Measurements from ENCODE around the gene KLF9. TPM values are rescaled to one million over a fixed set of nuclear protein-coding genes. Genes with fewer than 3 reads are reported as not detected.

KLF9 gene
- total and polyA plus RNA-seq, 12 donors: 27.3 to 67.4 (median 39.7) TPM

DNA sequence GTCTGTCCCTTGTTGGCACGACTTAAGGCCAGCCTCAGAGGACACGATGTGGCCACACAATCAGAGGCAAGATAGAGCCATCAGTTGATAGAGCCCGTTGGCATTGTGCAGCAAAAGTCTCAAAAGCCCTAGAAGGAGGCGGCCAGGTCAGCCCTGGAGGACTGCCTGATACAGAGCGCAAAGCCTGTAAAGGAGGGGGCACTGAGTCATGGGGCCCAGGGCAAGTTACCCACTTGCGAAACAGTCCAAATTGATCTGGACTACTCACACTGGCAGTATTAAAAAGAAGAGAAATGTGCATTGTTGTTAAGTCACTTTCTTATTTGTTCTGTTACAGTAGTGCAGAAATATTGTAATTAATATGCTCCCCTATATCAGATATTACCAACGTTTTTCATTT is 51.5 kb downstream of the KLF9 start:
- Histone ChIP-seq H3K27me3 (no peaks in the 10 kb centered on the region), H3K27ac (no peak overlapping the region), H3K36me3 (peaks cover 0 to 11% (median 0%) of the 10 kb centered on the region in 9 donors), H3K4me3 (no peak overlapping the region), H3K9me3 (no peaks in the 10 kb centered on the region), H3K4me1 (no peaks in the 10 kb centered on the region)
- DNase-seq (no peak), ATAC-seq (peak in 1 of 8 donors; percentile 25)
- 85 to 88% methylated on average over 7 of the region's 7 CpGs for WGBS, 2 donors
- intact Hi-C loops (cut with DNase I): loop anchor here in 1 of 10 donors (5.0 kb wide), 1 partner anchor 39 kb away; no protein-coding TSS in a partner anchor
- no peak for TF ChIP-seq CTCF (IDR thresholded peaks at IDR 0.05)

GRCh38 chr9:70355801-70356200 is 58.7 kb downstream of the KLF9 start:
- ATAC-seq (peak in 7 of 8 donors; percentile 69 to 89 (median 81)), DNase-seq (no peak)
- WGBS, 2 donors: 44 to 63% methylated on average over 3 of the region's 3 CpGs
- Histone ChIP-seq H3K4me1 (peaks cover 0 to 33% (median 10%) of the 10 kb centered on the region in 9 donors), H3K36me3 (peaks cover 0 to 52% (median 0%) of the 10 kb centered on the region in 9 donors), H3K9me3 (no peaks in the 10 kb centered on the region), H3K4me3 (no peak overlapping the region), H3K27me3 (no peaks in the 10 kb centered on the region), H3K27ac (peak overlapping the region in 5 of 10 donors; percentile 6 to 52 (median 31))
- intact Hi-C loops (cut with DNase I): loop anchor here in 7 of 10 donors (5.0 to 10.0 kb wide), 4 partner anchors 36 to 139 kb away; partner anchors contain the start of gene KLF9 (in 2 of the 7)
- TF ChIP-seq CTCF (IDR thresholded peaks at IDR 0.05): no peak

- ATAC-seq: peak in 2 of 8 donors; percentile 36 to 57
- peak; percentile 48 to 89 (median 73) for TF ChIP-seq CTCF (IDR thresholded peaks at IDR 0.05)
- intact Hi-C loops (cut with DNase I): loop anchor here in 9 of 10 donors (2.0 to 10.0 kb wide), 10 partner anchors 39 to 250 kb away; partner anchors contain the start of gene KLF9 (in 1 of the 9)
- Histone ChIP-seq H3K27me3 (no peaks in the 10 kb centered on the region), H3K36me3 (peaks cover 0 to 73% (median 17%) of the 10 kb centered on the region in 9 donors), H3K9me3 (no peaks in the 10 kb centered on the region), H3K4me3 (no peak overlapping the region), H3K4me1 (peaks cover 0 to 33% (median 10%) of the 10 kb centered on the region in 9 donors), H3K27ac (peak overlapping the region in 2 of 10 donors; percentile 3 to 16)
- no peak for DNase-seq
These were observed 61.7 kb downstream of the KLF9 start for GRCh38 chr9:70352802-70353201.

DNA sequence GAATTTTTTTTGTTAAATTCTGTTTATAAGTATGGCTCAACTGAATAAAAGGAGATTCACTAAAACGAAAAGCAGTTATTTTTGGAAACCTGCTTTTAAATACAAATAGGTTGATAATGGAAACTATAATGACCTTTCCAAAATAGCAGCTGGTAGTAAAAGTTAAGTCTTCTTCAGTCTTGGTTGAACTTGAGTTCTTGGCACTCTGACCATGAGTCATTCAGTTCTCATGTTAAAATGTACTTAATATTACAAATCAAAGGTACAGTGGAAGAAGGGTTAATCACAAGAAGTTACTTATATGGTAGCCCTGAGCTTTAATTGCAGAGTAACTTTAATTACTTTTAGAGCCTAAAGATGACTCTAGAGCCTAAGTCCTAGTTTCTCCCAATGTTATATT is 62.1 kb downstream of the KLF9 start:
- no peak for ATAC-seq
- Histone ChIP-seq H3K9me3 (no peaks in the 10 kb centered on the region), H3K4me3 (no peak overlapping the region), H3K4me1 (peaks cover 0 to 33% (median 10%) of the 10 kb centered on the region in 9 donors), H3K36me3 (peaks cover 0 to 73% (median 19%) of the 10 kb centered on the region in 9 donors), H3K27ac (peak overlapping the region in 2 of 10 donors; percentile 3 to 16), H3K27me3 (no peaks in the 10 kb centered on the region)
- no peak for DNase-seq
- no peak for TF ChIP-seq CTCF (IDR thresholded peaks at IDR 0.05)
- WGBS, 2 donors: 40 to 56% methylated on average over 1 of the region's 1 CpG
- intact Hi-C loops (cut with DNase I): loop anchor here in 9 of 10 donors (2.0 to 10.0 kb wide), 10 partner anchors 40 to 250 kb away; partner anchors contain the start of gene KLF9 (in 1 of the 9)
